Heart left ventricle (tissue), 13 donors: ENCODE results near the gene ZNF440.

Source experiments
- POLR2A ChIP-seq, 2 donors: fragments of 450-650 bp; IDR thresholded peaks; one replicate each; pipeline ENCODE4 v1.6.1; 2017; ENCODE audit warnings: antibody characterized with exemption in 2 of 2, mild to moderate bottlenecking in 2 of 2, moderate library complexity in 2 of 2
- TF ChIP-seq, protein P1 (sequence below), 12 donors: fragments of 200-600 bp; sonication (generic) in 4 of 12; IDR thresholded peaks; one replicate each; pipeline versions ENCODE4 v1.5.0 to v1.8.0; 2018 to 2022; ENCODE audit warnings: antibody characterized with exemption in 12 of 12, mild to moderate bottlenecking in 5 of 12
- donor health status: ischemic (EF 13 %, LVEDD 7.1; RV severe dilation, severe dysfunction).
- donor health status: DM: no; HTN: yes; CAD: no.
- donor health status: DM: no; HTN: no; CAD: no.
- donor health status: ischemic (EF 25% LVEDD 6.9; RV normal size, moderate dysfunction).
- donor health status: ischemic (EF 25% LVEDD 5.7; RV mildly dilated, moderate dysfunction).
- donor health status: ischemic (EF 35%, LVEDD 5.7; RV mildly dilated, moderate dysfunction).
- donor health status: nonischemic (EF 11% LVEDD 7.7; RV severe dilation, severe dysfunction).
- donor health status: DM: yes; HTN: yes; CAD: no.
- donor health status: PGD.
- donor health status: ischemic (EF 29% LVEDD 5.4; RV normal size, mild dysfunction).
- donor health status: nonischemic (EF 23%, LVEDD 6.1; RV moderate dilation, normal function).

DNA sequence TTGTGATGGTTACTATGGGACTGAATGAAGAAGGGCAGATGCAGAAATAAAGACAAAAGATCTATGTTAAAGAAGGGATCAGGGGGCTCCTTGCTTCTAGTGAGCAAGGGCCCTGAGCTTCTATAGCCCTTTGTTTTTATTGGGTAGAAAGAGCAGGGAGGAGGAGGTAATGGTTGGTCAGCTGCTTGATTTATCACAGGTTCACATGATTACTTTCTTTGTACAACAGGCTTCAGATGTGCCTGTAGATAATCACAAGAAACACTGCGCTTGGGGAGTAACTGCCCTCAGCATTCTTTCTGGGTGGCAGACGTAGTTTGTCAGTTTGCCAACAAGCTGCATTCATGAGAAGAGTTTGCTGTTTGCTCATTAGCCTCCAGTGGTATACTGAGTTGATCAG is 29.6 kb downstream of the ZNF440 start:
- TF ChIP-seq, protein P1, sequence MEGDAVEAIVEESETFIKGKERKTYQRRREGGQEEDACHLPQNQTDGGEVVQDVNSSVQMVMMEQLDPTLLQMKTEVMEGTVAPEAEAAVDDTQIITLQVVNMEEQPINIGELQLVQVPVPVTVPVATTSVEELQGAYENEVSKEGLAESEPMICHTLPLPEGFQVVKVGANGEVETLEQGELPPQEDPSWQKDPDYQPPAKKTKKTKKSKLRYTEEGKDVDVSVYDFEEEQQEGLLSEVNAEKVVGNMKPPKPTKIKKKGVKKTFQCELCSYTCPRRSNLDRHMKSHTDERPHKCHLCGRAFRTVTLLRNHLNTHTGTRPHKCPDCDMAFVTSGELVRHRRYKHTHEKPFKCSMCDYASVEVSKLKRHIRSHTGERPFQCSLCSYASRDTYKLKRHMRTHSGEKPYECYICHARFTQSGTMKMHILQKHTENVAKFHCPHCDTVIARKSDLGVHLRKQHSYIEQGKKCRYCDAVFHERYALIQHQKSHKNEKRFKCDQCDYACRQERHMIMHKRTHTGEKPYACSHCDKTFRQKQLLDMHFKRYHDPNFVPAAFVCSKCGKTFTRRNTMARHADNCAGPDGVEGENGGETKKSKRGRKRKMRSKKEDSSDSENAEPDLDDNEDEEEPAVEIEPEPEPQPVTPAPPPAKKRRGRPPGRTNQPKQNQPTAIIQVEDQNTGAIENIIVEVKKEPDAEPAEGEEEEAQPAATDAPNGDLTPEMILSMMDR (IDR thresholded peaks at IDR 0.05): no peak
- TF ChIP-seq POLR2A (IDR thresholded peaks at IDR 0.05): no peak
